Activated CD4-positive, alpha-beta T cell treated with anti-CD3 and anti-CD28 coated beads, Interleukin-2, amount 10 ng/mL, durations not matched to agents 24 days and 14 days (primary cell): ENCODE data around the gene RFXANK. TPM values are rescaled to one million over a fixed set of nuclear protein-coding genes. Genes with fewer than 3 reads are reported as not detected.

Experiments
- DNase-seq: peaks from one replicate; pipeline ENCODE4 v3.0.0; 2022
- H3K27ac Mint-ChIP-seq: one replicate; pipeline ENCODE4 v1.8.0; 2022; ENCODE audit warnings: mild to moderate bottlenecking, mixed read lengths
- H3K27me3 Mint-ChIP-seq: one replicate; pipeline ENCODE4 v1.8.0; 2022; ENCODE audit warnings: mixed read lengths
- H3K36me3 Mint-ChIP-seq: one replicate; pipeline ENCODE4 v1.8.0; 2022; ENCODE audit warnings: low read depth, mild to moderate bottlenecking, mixed read lengths
- H3K4me1 Mint-ChIP-seq: one replicate; pipeline ENCODE4 v1.8.0; 2021; ENCODE audit warnings: mixed read lengths
- H3K4me3 Mint-ChIP-seq: one replicate; pipeline ENCODE4 v1.8.0; 2022; ENCODE audit warnings: mild to moderate bottlenecking, moderate library complexity, mixed read lengths
- H3K9me3 Mint-ChIP-seq: one replicate; pipeline ENCODE4 v1.8.0; 2021; ENCODE audit warnings: mixed read lengths
- intact Hi-C: fragments of 100-400 bp; cut with micrococcal nuclease; formaldehyde crosslinking; loops from one replicate; pipeline ENCODE4 v1.15.1; 2023
- total RNA-seq: library from RNA; stranded (reverse); gene quantifications from 2 replicates; pipeline ENCODE4 v1.2.3, GENCODE V29; 2022

RFXANK gene
- total RNA-seq, 1 donor from 2014 or later = 111 TPM

- no peak overlapping the region for H3K4me3 Mint-ChIP-seq
- DNase-seq = no peak
- no peak overlapping the region for H3K27ac Mint-ChIP-seq
- intact Hi-C loops = no loop called here
- H3K36me3 Mint-ChIP-seq = no peaks in the 10 kb centered on the region
- H3K4me1 Mint-ChIP-seq = no peaks in the 10 kb centered on the region
- peaks cover 10% of the 10 kb centered on the region for H3K9me3 Mint-ChIP-seq
- peaks cover 3% of the 10 kb centered on the region for H3K27me3 Mint-ChIP-seq
These were observed 48.4 kb downstream of the RFXANK start for GRCh38 chr19:19240476-19240875.

GRCh38 chr19:19250196-19250801 is 58.2 kb downstream of the RFXANK start:
- DNase-seq = no peak
- intact Hi-C loops = no loop called here
- H3K4me1 Mint-ChIP-seq = no peaks in the 10 kb centered on the region
- no peak overlapping the region for H3K4me3 Mint-ChIP-seq
- peaks cover 12% of the 10 kb centered on the region for H3K27me3 Mint-ChIP-seq
- H3K9me3 Mint-ChIP-seq = no peaks in the 10 kb centered on the region
- no peaks in the 10 kb centered on the region for H3K36me3 Mint-ChIP-seq
- H3K27ac Mint-ChIP-seq = no peak overlapping the region

Other genes starting within 250 kb of the RFXANK start
- gene SUGP2, start 158.7 kb upstream of the RFXANK start, total RNA-seq = 114 and 128 TPM in 2 replicates
- 57.7 and 61.9 TPM in 2 replicates for gene ARMC6, start 158.7 kb upstream of the RFXANK start, total RNA-seq
- 8.0 and 8.1 TPM in 2 replicates for gene SLC25A42, start 128.3 kb upstream of the RFXANK start, total RNA-seq
- gene TMEM161A, start 53.8 kb upstream of the RFXANK start, total RNA-seq = 40.7 and 44.1 TPM in 2 replicates
- 2.9 and 3.0 TPM in 2 replicates for gene MEF2B, start 22.0 kb upstream of the RFXANK start, total RNA-seq
- 34.8 and 38.9 TPM in 2 replicates for gene BORCS8, start 106 bp upstream of the RFXANK start, total RNA-seq
- 48.3 and 52.3 TPM in 2 replicates for gene NR2C2AP, start 11.2 kb downstream of the RFXANK start, total RNA-seq
- gene NCAN, start 19.7 kb downstream of the RFXANK start, total RNA-seq = 0.02 TPM in 1 of 2 replicates, not detected in the other
- not detected in 2 replicates for gene TM6SF2, start 81.0 kb downstream of the RFXANK start, total RNA-seq
- 71.2 and 72.0 TPM in 2 replicates for gene SUGP1, start 128.3 kb downstream of the RFXANK start, total RNA-seq
- gene MAU2, start 128.6 kb downstream of the RFXANK start, total RNA-seq = 61.8 and 73.0 TPM in 2 replicates
- 134 and 135 TPM in 2 replicates for gene GATAD2A, start 213.4 kb downstream of the RFXANK start, total RNA-seq